GM21360 (cell line): ENCODE measurements around the gene ELANE.
"Not testable (repeated sequence)": the region's sequence is repeated elsewhere in the genome, so short reads cannot be mapped to it uniquely, and the experiment has no call there.

Source experiments
- ATAC-seq: cut with Tn5 transposase; IDR thresholded peaks from one replicate; pipeline ENCODE4 v1.9.1; 2021; ENCODE audit warnings: mild to moderate bottlenecking, moderate library complexity; ENCODE audit not compliant: unreplicated experiment

The ELANE gene

GRCh38 chr19:891421-892200 lies 39.5 kb downstream of the ELANE start:
- ATAC-seq = not testable (repeated sequence)

GRCh38 chr19:892243-892893 lies 40.3 kb downstream of the ELANE start:
- no peak for ATAC-seq

GRCh38 chr19:892894-893689 lies 41.0 kb downstream of the ELANE start, which contains the start of the genes MED16 and RNU6-9:
MED16 (minus strand) TSS chr19:893187; CDS start chr19:891131, 2,056 bp downstream.
RNU6-9 (plus strand) TSS chr19:893484.
- ATAC-seq = peak; percentile 73

GRCh38 chr19:896434-896833 lies 44.3 kb downstream of the ELANE start:
- no peak for ATAC-seq

GRCh38 chr19:896999-897398 lies 44.9 kb downstream of the ELANE start:
- ATAC-seq = no peak

- ATAC-seq = no peak
Measured at GRCh38 chr19:897442-898039, 45.4 kb downstream of the ELANE start.

- no peak for ATAC-seq
Measured at GRCh38 chr19:898663-899062, 46.6 kb downstream of the ELANE start.

GRCh38 chr19:899336-900042 lies 47.4 kb downstream of the ELANE start:
- ATAC-seq = no peak

- no peak for ATAC-seq
Measured at GRCh38 chr19:900043-900301, 47.9 kb downstream of the ELANE start.

- ATAC-seq = no peak
Measured at GRCh38 chr19:900302-901111, 48.4 kb downstream of the ELANE start.

- ATAC-seq = no peak
Measured at GRCh38 chr19:901216-902092, 49.4 kb downstream of the ELANE start.

- ATAC-seq = no peak
Measured at GRCh38 chr19:902093-902370, 49.9 kb downstream of the ELANE start.

- no peak for ATAC-seq
Measured at GRCh38 chr19:902446-903226, 50.5 kb downstream of the ELANE start.

- ATAC-seq = no peak
Measured at GRCh38 chr19:903266-903797, 51.2 kb downstream of the ELANE start.

- ATAC-seq = no peak
Measured at GRCh38 chr19:904545-904944, 52.4 kb downstream of the ELANE start.
